Activated T-helper 2 cell treated with anti-CD3 and anti-CD28 coated beads, Interferon-gamma antibody, Interleukin-2, Interleukin-4, amounts not matched to agents 10 μg/mL and 5 μg/mL and 100 μg/mL, durations not matched to agents 14 hours and 24 hours and 36 hours (primary cell): Measurements from ENCODE around the gene C9. TPM values are rescaled to one million over a fixed set of nuclear protein-coding genes. Genes with fewer than 3 reads are reported as not detected.

ENCODE experiments used
- DNase-seq: peaks from one replicate; pipeline ENCODE4 v3.0.0; 2021; ENCODE audit warnings: low spot score
- H3K27ac Mint-ChIP-seq: one replicate; pipeline ENCODE4 v1.8.0; 2021; ENCODE audit warnings: mixed read lengths
- H3K27me3 Mint-ChIP-seq: one replicate; pipeline ENCODE4 v1.8.0; 2021; ENCODE audit warnings: low read depth, mixed read lengths
- H3K36me3 Mint-ChIP-seq: one replicate; pipeline ENCODE4 v1.8.0; 2021; ENCODE audit warnings: low read depth, mixed read lengths
- H3K4me1 Mint-ChIP-seq: one replicate; pipeline ENCODE4 v1.8.0; 2021; ENCODE audit warnings: low read depth, mixed read lengths
- H3K4me3 Mint-ChIP-seq: one replicate; pipeline ENCODE4 v1.8.0; 2021; ENCODE audit warnings: low read depth, mild to moderate bottlenecking, moderate library complexity, mixed read lengths
- H3K9me3 Mint-ChIP-seq: one replicate; pipeline ENCODE4 v1.8.0; 2021; ENCODE audit warnings: mixed read lengths
- intact Hi-C: fragments of 100-400 bp; cut with micrococcal nuclease; formaldehyde crosslinking; loops from one replicate; pipeline ENCODE4 v1.15.1; 2023
- total RNA-seq: library from RNA; stranded (reverse); gene quantifications from 2 replicates; pipeline ENCODE4 v1.2.3, GENCODE V29; 2022

Gene C9
- total RNA-seq, 1 donor from 2014 or later = not detected

DNA sequence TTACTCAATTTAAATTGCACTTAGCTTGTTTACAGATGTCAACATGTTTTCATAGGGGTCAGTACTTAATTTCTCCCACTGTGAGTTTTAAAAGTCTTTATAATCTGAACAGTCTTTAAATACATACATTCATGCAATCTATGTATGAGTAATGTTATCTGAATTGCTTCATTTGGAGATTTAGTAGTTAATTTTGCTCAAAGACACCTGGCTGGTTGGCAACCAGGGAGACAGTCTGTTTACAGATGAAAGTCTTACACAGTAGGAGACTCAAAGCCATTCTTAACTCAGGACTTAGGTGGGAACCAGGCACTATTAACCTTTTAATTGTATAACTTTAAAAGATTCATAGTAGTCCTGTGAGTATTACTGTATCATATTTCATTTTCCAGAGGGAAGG lies 31.2 kb upstream of the C9 start:
- Mint-ChIP-seq H3K27me3 (peaks cover 2% of the 10 kb centered on the region), H3K9me3 (no peaks in the 10 kb centered on the region), H3K36me3 (no peaks in the 10 kb centered on the region), H3K4me1 (no peaks in the 10 kb centered on the region), H3K4me3 (no peak overlapping the region), H3K27ac (no peak overlapping the region)
- no peak for DNase-seq
- intact Hi-C loops = no loop called here

DNA sequence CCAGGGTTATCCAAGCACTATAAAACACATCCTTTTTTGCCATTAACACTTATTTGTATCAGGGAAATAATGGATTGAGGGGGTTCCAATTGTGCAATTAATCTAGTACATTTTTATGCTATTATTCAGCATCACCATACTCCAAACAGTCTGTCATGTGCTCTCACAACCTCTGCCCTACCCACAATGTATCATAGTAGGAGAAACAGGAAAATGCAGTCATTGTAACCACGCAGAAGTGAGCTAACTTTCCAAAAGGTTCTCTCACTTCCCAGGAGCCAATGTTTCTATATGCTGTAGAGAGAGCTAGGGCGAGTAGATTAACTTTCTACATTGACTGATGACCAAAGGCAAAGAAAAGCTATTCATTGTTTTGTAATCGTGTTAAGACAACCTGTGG lies 30.7 kb upstream of the C9 start:
- no peaks in the 10 kb centered on the region for H3K36me3 Mint-ChIP-seq
- H3K27me3 Mint-ChIP-seq = peaks cover 2% of the 10 kb centered on the region
- H3K4me3 Mint-ChIP-seq = no peak overlapping the region
- intact Hi-C loops = no loop called here
- DNase-seq = no peak
- no peaks in the 10 kb centered on the region for H3K9me3 Mint-ChIP-seq
- no peaks in the 10 kb centered on the region for H3K4me1 Mint-ChIP-seq
- no peak overlapping the region for H3K27ac Mint-ChIP-seq

DNA sequence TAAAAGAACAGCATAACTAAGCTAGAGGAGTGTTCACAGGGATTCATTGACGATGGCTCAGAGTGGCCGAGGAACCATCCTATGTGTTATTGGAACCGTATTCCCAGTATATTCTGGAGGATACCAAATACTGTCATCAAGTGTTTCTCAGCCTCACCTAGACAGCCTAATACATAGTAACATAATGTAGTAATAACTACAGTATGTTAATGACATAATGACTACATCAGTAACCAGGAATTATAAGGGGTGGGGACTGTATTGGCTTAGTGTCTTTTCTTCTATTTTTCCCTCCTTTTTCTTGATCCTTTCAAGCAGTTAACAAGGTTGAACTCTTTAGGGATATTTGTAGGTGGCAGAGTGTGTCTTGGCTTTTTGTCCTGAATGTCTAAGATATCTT lies 26.6 kb upstream of the C9 start:
- no peak for DNase-seq
- Mint-ChIP-seq H3K4me1 (no peaks in the 10 kb centered on the region), H3K27ac (no peak overlapping the region), H3K9me3 (no peaks in the 10 kb centered on the region), H3K4me3 (no peak overlapping the region), H3K36me3 (no peaks in the 10 kb centered on the region), H3K27me3 (peaks cover 5% of the 10 kb centered on the region)
- intact Hi-C loops = no loop called here

DNA sequence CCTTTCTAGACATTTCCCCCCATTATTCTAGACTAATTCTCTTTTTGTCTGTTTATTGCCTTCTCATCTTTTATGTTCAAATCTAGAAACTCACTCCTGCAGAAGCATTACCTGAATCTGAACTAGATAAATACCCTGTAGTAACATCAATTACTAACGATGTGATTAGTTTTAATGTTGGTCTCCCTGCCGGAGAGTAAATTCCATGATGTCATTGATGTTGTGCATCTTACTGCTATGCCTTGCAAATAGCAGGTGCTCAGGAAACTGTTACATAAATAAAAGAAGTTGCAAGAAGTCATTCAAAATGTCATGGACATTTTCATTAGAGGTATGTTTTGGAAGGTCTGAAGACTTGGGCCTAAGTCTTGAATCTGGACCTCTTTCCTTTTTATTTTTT lies 23.0 kb upstream of the C9 start:
- H3K4me3 Mint-ChIP-seq = no peak overlapping the region
- no peaks in the 10 kb centered on the region for H3K4me1 Mint-ChIP-seq
- DNase-seq = no peak
- intact Hi-C loops = no loop called here
- H3K27me3 Mint-ChIP-seq = peaks cover 6% of the 10 kb centered on the region
- H3K27ac Mint-ChIP-seq = no peak overlapping the region
- no peaks in the 10 kb centered on the region for H3K9me3 Mint-ChIP-seq
- H3K36me3 Mint-ChIP-seq = no peaks in the 10 kb centered on the region

DNA sequence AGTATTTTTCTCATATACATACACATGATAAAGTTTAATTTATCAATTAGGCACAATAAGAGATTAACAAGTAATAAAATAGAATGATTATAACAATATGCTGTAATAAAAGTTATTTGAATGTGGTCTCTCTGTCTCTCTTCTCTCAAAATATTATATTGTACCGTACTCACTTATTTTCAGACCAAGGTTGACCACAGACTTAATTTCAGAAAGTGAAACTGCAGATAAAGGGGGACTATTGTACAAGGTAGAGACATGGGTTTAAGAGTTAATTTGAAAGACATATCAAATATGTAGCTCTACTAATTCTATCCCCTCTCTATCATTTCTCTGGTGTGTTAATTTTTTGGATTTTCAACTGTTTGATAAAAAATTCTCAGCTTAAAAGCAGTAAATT lies 20.0 kb upstream of the C9 start:
- intact Hi-C loops = no loop called here
- no peak overlapping the region for H3K27ac Mint-ChIP-seq
- H3K27me3 Mint-ChIP-seq = peaks cover 8% of the 10 kb centered on the region
- H3K4me1 Mint-ChIP-seq = no peaks in the 10 kb centered on the region
- no peak overlapping the region for H3K4me3 Mint-ChIP-seq
- no peaks in the 10 kb centered on the region for H3K9me3 Mint-ChIP-seq
- no peaks in the 10 kb centered on the region for H3K36me3 Mint-ChIP-seq
- DNase-seq = no peak

DNA sequence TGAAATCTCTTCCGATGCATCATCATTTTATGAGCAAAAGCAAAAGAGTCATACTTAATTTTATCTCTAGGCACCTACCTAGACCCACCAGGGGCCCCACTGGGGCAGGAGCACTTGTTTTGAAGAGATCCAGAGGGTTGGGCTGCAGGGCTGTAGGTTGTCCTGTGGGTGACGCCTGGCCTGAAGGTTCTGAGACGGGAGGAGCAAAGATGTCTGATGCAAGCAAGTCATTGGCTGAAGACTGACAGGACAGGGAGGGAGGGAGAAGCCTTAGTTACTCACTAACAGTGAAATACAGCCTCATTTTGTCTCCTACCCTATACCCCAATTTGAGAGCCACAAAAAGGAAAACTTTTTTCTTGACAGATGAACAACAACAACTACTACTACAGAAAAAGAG lies 17.1 kb upstream of the C9 start:
- Mint-ChIP-seq H3K36me3 (no peaks in the 10 kb centered on the region), H3K4me3 (no peak overlapping the region), H3K27me3 (peaks cover 11% of the 10 kb centered on the region), H3K9me3 (no peaks in the 10 kb centered on the region), H3K4me1 (no peaks in the 10 kb centered on the region), H3K27ac (no peak overlapping the region)
- intact Hi-C loops = no loop called here
- no peak for DNase-seq

DNA sequence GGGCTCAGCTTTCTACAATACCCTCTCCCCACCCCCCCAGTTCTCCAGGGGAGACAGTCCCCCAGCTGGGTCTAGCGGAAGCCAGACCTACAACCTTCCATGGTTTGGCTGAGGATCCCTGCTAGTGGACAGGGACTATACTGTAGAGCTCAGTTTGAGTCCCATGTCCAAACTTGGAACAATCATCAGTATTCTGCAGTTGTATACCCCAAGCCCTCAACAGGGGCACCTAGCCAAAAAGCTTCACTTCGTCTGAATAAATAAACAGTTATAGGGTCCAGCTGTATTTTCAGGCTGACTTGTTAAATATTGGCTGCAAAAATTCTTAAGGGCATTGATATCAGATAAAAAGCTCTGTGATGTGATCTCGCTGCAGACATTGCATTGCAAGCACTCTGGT lies 15.4 kb upstream of the C9 start:
- DNase-seq = no peak
- no peaks in the 10 kb centered on the region for H3K4me1 Mint-ChIP-seq
- no peaks in the 10 kb centered on the region for H3K36me3 Mint-ChIP-seq
- no peak overlapping the region for H3K4me3 Mint-ChIP-seq
- H3K9me3 Mint-ChIP-seq = no peaks in the 10 kb centered on the region
- no peak overlapping the region for H3K27ac Mint-ChIP-seq
- H3K27me3 Mint-ChIP-seq = peaks cover 8% of the 10 kb centered on the region
- intact Hi-C loops = loop anchor here (10.0 kb wide), 1 partner anchor 195 kb away; no protein-coding TSS in a partner anchor

DNA sequence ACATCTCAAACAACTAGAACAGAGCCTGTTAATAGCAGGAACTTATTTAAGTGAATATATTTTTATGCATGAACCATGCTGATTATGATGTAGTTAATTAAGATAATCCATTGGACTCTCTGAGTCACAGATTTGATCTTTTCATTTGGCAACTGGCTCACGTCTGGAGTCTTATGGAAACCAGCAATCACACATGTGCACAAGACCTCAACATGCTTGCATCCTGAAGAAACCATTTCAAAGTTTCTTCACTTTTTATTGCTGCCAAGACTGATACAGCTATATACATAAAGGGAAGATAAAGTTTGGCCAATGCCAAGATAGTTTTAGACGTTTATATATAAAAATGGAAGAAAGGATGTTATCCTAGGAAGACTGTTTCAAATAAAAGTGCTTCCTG lies 13.3 kb upstream of the C9 start:
- Mint-ChIP-seq H3K36me3 (no peaks in the 10 kb centered on the region), H3K4me3 (no peak overlapping the region), H3K9me3 (no peaks in the 10 kb centered on the region), H3K27ac (no peak overlapping the region), H3K27me3 (peaks cover 8% of the 10 kb centered on the region), H3K4me1 (no peaks in the 10 kb centered on the region)
- intact Hi-C loops = loop anchor here (10.0 kb wide), 1 partner anchor 197 kb away; no protein-coding TSS in a partner anchor
- DNase-seq = no peak

DNA sequence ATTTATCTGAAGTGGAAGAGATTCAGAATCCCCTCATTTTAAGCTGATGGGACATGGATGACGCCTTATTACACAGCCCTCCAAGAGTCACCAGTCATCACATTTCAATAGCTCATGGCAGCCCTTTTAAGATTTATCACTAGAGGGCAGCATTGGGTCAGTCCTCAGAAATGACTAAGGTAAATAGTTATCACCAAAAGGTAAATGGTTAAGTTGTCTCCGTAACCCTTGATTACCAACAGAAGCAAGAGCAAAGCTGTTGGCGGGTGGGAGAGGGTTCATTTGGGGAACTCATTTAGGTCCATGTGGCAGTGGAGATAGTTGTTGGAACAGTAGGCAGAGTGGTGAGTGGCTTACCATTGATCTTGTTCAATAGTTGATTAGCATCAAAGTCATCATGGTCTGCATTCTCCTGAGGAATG lies 12.0 kb upstream of the C9 start:
- intact Hi-C loops = loop anchor here (1.0 to 10.0 kb wide), 2 partner anchors 171 to 198 kb away; no protein-coding TSS in a partner anchor
- Mint-ChIP-seq H3K36me3 (no peaks in the 10 kb centered on the region), H3K27me3 (peaks cover 10% of the 10 kb centered on the region), H3K4me3 (no peak overlapping the region), H3K4me1 (no peaks in the 10 kb centered on the region), H3K9me3 (no peaks in the 10 kb centered on the region), H3K27ac (no peak overlapping the region)
- no peak for DNase-seq

DNA sequence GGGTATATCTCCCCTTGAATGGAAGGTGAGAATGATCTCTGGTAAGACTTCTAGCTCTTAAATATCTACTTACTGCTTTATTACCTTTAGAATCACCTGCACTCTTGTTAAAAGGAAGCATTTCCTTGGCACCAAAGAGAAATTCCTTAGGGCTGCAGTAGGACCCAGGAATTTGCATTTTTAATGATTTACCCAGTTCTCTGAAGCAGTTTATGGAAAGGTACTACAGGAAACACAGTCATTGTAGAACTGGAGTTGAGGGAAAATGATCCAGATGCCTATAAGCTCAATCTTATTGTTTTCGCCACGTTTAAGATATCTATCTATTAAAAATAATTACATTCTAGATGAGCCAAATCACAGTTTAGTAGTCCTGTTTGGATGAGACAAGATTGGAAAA lies 9.5 kb upstream of the C9 start:
- no peak for DNase-seq
- Mint-ChIP-seq H3K36me3 (no peaks in the 10 kb centered on the region), H3K4me3 (no peak overlapping the region), H3K4me1 (no peaks in the 10 kb centered on the region), H3K27me3 (peaks cover 17% of the 10 kb centered on the region), H3K9me3 (no peaks in the 10 kb centered on the region), H3K27ac (no peak overlapping the region)
- intact Hi-C loops = loop anchor here (10.0 kb wide), 1 partner anchor 201 kb away; no protein-coding TSS in a partner anchor

DNA sequence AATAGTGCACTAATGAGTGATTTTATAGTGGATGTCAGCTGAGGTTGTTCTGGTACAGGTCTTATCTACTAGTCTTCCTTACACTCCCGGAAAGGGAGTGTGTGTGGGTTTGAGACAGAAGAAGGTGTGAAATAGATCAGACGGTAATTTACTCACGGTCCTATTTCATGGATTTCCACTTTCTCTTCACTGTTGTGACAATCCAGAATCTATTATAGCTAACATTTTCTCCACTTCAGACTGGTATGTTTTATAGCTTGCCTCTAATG lies 7.0 kb upstream of the C9 start:
- no peaks in the 10 kb centered on the region for H3K36me3 Mint-ChIP-seq
- no peak overlapping the region for H3K27ac Mint-ChIP-seq
- DNase-seq = no peak
- H3K4me1 Mint-ChIP-seq = no peaks in the 10 kb centered on the region
- H3K9me3 Mint-ChIP-seq = no peaks in the 10 kb centered on the region
- H3K4me3 Mint-ChIP-seq = no peak overlapping the region
- peaks cover 13% of the 10 kb centered on the region for H3K27me3 Mint-ChIP-seq
- intact Hi-C loops = loop anchor here (10.0 kb wide), 1 partner anchor 204 kb away; no protein-coding TSS in a partner anchor

DNA sequence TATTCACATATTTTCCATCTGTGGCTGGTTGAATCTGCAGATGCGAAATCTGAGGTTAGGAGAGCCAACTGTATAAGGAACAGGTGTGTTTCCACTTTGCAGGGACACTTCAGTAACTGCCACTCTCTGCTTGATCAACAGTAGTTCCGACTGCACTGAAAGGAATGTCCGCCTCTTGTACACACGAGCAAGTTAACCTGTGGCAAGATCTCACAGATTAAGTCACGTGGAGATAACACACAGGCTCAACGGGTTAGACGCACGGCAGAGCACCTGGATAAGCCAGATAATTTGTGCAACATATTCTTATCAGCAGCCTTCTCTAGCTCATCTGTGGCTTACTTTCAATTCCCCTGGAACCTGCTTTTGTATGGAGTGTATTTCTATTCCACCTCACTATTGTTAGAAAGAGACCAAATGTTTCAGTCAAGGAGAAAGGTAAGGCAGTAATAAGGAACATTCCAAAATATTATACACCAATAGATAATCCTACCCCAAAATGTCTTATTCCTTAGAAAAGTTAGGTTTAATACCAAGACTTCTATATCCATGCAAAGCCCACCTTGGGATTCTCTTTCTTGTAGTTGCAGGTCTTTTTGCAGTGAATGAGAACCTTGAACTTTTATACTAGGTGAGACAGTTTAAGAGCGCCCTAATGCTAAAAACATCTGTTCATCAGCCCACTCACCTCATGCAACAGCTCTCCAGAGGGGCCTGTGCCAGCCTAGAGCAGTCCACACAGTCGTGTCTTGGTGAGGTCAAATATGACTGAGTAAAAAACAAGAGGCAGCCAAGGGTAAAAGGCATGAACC lies 6.5 kb upstream of the C9 start:
- DNase-seq = no peak
- H3K36me3 Mint-ChIP-seq = no peaks in the 10 kb centered on the region
- intact Hi-C loops = loop anchor here (10.0 kb wide), 1 partner anchor 204 kb away; no protein-coding TSS in a partner anchor
- H3K4me3 Mint-ChIP-seq = no peak overlapping the region
- peaks cover 12% of the 10 kb centered on the region for H3K27me3 Mint-ChIP-seq
- H3K27ac Mint-ChIP-seq = no peak overlapping the region
- H3K9me3 Mint-ChIP-seq = no peaks in the 10 kb centered on the region
- H3K4me1 Mint-ChIP-seq = no peaks in the 10 kb centered on the region

DNA sequence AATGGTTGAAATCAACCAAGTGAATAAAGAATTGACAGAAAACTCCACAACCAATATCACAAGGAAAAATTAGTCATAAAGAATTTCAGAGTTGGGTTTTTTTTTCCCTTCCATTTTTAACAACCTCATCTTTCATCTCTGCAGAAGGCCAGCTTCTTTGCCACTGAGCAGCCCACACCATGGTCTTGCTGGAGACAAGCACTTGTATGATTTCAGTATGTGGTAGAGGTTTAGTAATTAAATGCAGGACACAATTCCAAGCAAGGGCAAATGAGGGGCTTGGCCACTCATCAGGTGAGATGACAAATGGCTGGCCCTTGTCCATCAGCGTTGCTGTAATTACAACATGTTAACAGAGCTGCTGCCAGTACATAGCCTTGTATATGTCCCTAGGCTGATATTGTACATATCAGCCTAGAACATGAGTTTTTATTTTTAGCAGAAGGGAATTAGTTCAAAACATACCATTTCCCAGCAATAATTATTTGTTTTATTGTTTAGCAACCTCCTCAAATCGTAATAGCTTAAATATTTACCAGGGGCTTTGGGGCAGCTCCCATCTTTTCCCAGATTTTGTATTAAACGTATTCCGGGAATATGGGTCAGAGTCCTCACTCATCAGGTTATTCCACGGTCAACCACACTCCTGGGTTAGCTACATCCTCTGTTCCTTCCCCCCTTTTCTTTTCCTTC lies 5.0 kb upstream of the C9 start:
- no peak for DNase-seq
- Mint-ChIP-seq H3K9me3 (no peaks in the 10 kb centered on the region), H3K4me1 (no peaks in the 10 kb centered on the region), H3K27ac (no peak overlapping the region), H3K27me3 (peaks cover 12% of the 10 kb centered on the region), H3K4me3 (no peak overlapping the region), H3K36me3 (no peaks in the 10 kb centered on the region)
- intact Hi-C loops = no loop called here
